Gastroesophageal sphincter (tissue), 3 donors: ENCODE results near the gene FBXL13.

Experiments used
- CTCF ChIP-seq, 4 experiments: fragments of 200-600 bp in 2 of 4; fragments of 450-650 bp in 2 of 4; sonication (generic) in 1 of 4; IDR thresholded peaks; one replicate each; pipeline ENCODE4 v1.5.1; 2017 to 2019; ENCODE audit warnings: antibody characterized with exemption in 4 of 4, mild to moderate bottlenecking in 2 of 4, moderate library complexity in 2 of 4
- POLR2A ChIP-seq, 2 donors: fragments of 450-650 bp; IDR thresholded peaks; one replicate each; pipeline ENCODE4 v1.6.1; 2017; ENCODE audit warnings: antibody characterized with exemption in 2 of 2, mild to moderate bottlenecking in 2 of 2, moderate library complexity in 1 of 2
- POLR2AphosphoS5 ChIP-seq: sonication (generic); formaldehyde crosslinking; IDR thresholded peaks from one replicate; pipeline ENCODE4 v1.6.1; 2017; ENCODE audit warnings: antibody characterized with exemption

- TF ChIP-seq CTCF (IDR thresholded peaks at IDR 0.05) (no peak), POLR2A (IDR thresholded peaks at IDR 0.05) (no peak), POLR2AphosphoS5 (peak; percentile 79)
Measured at GRCh38 chr7:102891693-102892261, 182.8 kb downstream of the FBXL13 start.
